ENCODE measurements around the gene CENPB.

DNA sequence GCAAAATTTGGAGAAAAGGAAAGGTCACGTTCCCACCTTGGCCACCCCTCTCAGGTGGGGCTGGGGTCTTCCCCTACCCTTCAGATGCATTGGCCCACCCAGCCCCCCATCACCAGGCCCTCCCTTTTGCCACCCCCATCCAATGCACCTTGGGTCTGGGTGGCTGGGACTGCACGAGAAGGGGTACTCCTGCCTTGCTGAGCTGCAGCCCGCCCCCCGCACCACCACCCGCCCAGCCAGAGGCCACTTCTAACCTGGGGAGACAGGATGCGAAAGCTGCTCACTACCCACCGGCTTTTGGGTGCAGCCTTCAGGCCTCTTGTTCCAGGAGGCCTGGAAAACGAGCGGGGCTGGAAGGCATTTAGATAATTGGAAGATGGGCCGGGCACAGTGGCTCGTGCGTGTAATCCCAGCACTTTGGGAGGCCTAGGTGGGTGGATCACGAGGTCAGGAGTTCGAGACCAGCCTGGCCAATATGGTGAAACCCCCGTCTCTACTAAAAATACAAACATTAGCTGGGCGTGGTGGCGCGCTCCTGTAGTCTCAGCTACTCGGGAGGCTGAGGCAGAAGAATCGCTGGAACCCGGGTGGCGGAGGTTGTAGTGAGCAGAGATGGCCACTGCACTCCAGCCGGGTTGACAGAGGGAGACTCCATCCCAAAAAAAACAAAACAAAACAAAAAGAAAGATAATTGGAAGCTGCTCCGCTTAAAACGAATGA is 8.3 kb upstream of the CENPB start:
- TF ChIP-seq, protein P1, sequence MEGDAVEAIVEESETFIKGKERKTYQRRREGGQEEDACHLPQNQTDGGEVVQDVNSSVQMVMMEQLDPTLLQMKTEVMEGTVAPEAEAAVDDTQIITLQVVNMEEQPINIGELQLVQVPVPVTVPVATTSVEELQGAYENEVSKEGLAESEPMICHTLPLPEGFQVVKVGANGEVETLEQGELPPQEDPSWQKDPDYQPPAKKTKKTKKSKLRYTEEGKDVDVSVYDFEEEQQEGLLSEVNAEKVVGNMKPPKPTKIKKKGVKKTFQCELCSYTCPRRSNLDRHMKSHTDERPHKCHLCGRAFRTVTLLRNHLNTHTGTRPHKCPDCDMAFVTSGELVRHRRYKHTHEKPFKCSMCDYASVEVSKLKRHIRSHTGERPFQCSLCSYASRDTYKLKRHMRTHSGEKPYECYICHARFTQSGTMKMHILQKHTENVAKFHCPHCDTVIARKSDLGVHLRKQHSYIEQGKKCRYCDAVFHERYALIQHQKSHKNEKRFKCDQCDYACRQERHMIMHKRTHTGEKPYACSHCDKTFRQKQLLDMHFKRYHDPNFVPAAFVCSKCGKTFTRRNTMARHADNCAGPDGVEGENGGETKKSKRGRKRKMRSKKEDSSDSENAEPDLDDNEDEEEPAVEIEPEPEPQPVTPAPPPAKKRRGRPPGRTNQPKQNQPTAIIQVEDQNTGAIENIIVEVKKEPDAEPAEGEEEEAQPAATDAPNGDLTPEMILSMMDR (IDR thresholded peaks at IDR 0.05; ENCODE audit: low read depth, low read length, poor library complexity, severe bottlenecking): no peak
- TF ChIP-seq EZH2phosphoT487 (IDR thresholded peaks at IDR 0.05; ENCODE audit: borderline replicate concordance, low read length): no peak

Data from DOHH2 (cell line).